GM18511 (cell line): ENCODE measurements around the gene PYDC2.
"Not testable (repeated sequence)": the region's sequence is repeated elsewhere in the genome, so short reads cannot be mapped to it uniquely, and the experiment has no call there.

ENCODE experiments used
- ATAC-seq: cut with Tn5 transposase; IDR thresholded peaks from one replicate; pipeline ENCODE4 v1.9.1; 2021; ENCODE audit warnings: mild to moderate bottlenecking, moderate library complexity; ENCODE audit not compliant: unreplicated experiment

Gene PYDC2

GRCh38 chr3:191460360-191460759 is 603 bp upstream of the PYDC2 start:
- no peak for ATAC-seq

GRCh38 chr3:191470080-191470479 is 9.1 kb downstream of the PYDC2 start:
- no peak for ATAC-seq

- ATAC-seq, result no peak
Observed at GRCh38 chr3:191470545-191470944, 9.6 kb downstream of the PYDC2 start.

GRCh38 chr3:191473661-191474198 is 12.8 kb downstream of the PYDC2 start:
- no peak for ATAC-seq

- no peak for ATAC-seq
Observed at GRCh38 chr3:191476066-191476772, 15.3 kb downstream of the PYDC2 start.

- ATAC-seq, result not testable (repeated sequence)
Observed at GRCh38 chr3:191483994-191484393, 23.0 kb downstream of the PYDC2 start.

- ATAC-seq, result no peak
Observed at GRCh38 chr3:191484461-191484860, 23.5 kb downstream of the PYDC2 start.

- ATAC-seq, result no peak
Observed at GRCh38 chr3:191492601-191493000, 31.6 kb downstream of the PYDC2 start.

- ATAC-seq, result no peak
Observed at GRCh38 chr3:191493336-191493735, 32.4 kb downstream of the PYDC2 start.

GRCh38 chr3:191499307-191500080 is 38.5 kb downstream of the PYDC2 start:
- no peak for ATAC-seq

GRCh38 chr3:191500892-191501291 is 39.9 kb downstream of the PYDC2 start:
- ATAC-seq, result no peak

GRCh38 chr3:191502583-191502982 is 41.6 kb downstream of the PYDC2 start:
- ATAC-seq, result no peak

- ATAC-seq, result no peak
Observed at GRCh38 chr3:191509078-191509477, 48.1 kb downstream of the PYDC2 start.
